ENCODE data around the gene PIR. TPM values are rescaled to one million over a fixed set of nuclear protein-coding genes. Genes with fewer than 3 reads are reported as not detected.

The PIR gene
- polyA plus RNA-seq, 1 donor from 2014 or later, result 0.81 TPM

GRCh38 chrX:15401378-15401777, 91.8 kb downstream of the PIR start:
- Histone ChIP-seq H3K9me2 (ENCODE audit: insufficient read depth, low read length) (no peaks in the 10 kb centered on the region), H2AFZ (ENCODE audit: low read depth, low read length) (no peak overlapping the region), H3K9ac (ENCODE audit: low read length) (no peak overlapping the region), H3K79me2 (replicated peaks; ENCODE audit: insufficient read depth, low read length) (no peaks in the 10 kb centered on the region), H4K20me1 (ENCODE audit: insufficient read depth) (no peaks in the 10 kb centered on the region), H3K9me3 (ENCODE audit: low read length) (no peaks in the 10 kb centered on the region), H3K4me3 (ENCODE audit: low read length) (no peak overlapping the region), H3K36me3 (ENCODE audit: insufficient read depth, low read length) (no peaks in the 10 kb centered on the region), H3K4me2 (ENCODE audit: low read length) (no peak overlapping the region), H3K27ac (ENCODE audit: low read length) (no peak overlapping the region), H3F3A (ENCODE audit: insufficient read depth, low read length, poor library complexity, severe bottlenecking) (no peaks in the 10 kb centered on the region), H3K27me3 (ENCODE audit: insufficient read depth, low read depth, low read length) (no peaks in the 10 kb centered on the region)
- TF ChIP-seq MXI1 (conservative IDR thresholded peaks at IDR 0.05; ENCODE audit: poor library complexity, severe bottlenecking), result no peak
- TF ChIP-seq REST (IDR thresholded peaks at IDR 0.05; ENCODE audit: borderline replicate concordance), result no peak
- TF ChIP-seq RAD21 (conservative IDR thresholded peaks at IDR 0.05), result no peak
- TF ChIP-seq TAF1 (IDR thresholded peaks at IDR 0.05; ENCODE audit: low read depth), result no peak
- TF ChIP-seq EP300 (conservative IDR thresholded peaks at IDR 0.05; ENCODE audit: poor library complexity, severe bottlenecking), result no peak
- no peak for TF ChIP-seq SMC3 (conservative IDR thresholded peaks at IDR 0.05; ENCODE audit: poor library complexity)
- no peak for TF ChIP-seq CTCF (IDR thresholded peaks at IDR 0.05; ENCODE audit: poor library complexity, severe bottlenecking)
- TF ChIP-seq EZH2 (IDR thresholded peaks at IDR 0.05; ENCODE audit: borderline replicate concordance, insufficient read depth, low read length, poor library complexity, severe bottlenecking), result no peak
- no peak for TF ChIP-seq POLR2AphosphoS5 (IDR thresholded peaks at IDR 0.05)

GRCh38 chrX:15399962-15400391, 93.2 kb downstream of the PIR start:
- TF ChIP-seq EZH2 (IDR thresholded peaks at IDR 0.05; ENCODE audit: borderline replicate concordance, insufficient read depth, low read length, poor library complexity, severe bottlenecking) (no peak), REST (IDR thresholded peaks at IDR 0.05; ENCODE audit: borderline replicate concordance) (no peak), SMC3 (conservative IDR thresholded peaks at IDR 0.05; ENCODE audit: poor library complexity) (no peak), CTCF (IDR thresholded peaks at IDR 0.05; ENCODE audit: poor library complexity, severe bottlenecking) (no peak), TAF1 (IDR thresholded peaks at IDR 0.05; ENCODE audit: low read depth) (no peak), POLR2AphosphoS5 (IDR thresholded peaks at IDR 0.05) (no peak), RAD21 (conservative IDR thresholded peaks at IDR 0.05) (no peak), EP300 (conservative IDR thresholded peaks at IDR 0.05; ENCODE audit: poor library complexity, severe bottlenecking) (no peak), MXI1 (conservative IDR thresholded peaks at IDR 0.05; ENCODE audit: poor library complexity, severe bottlenecking) (no peak)
- Histone ChIP-seq H3K9me2 (ENCODE audit: insufficient read depth, low read length) (no peaks in the 10 kb centered on the region), H3K27ac (ENCODE audit: low read length) (no peak overlapping the region), H3K36me3 (ENCODE audit: insufficient read depth, low read length) (no peaks in the 10 kb centered on the region), H3K9me3 (ENCODE audit: low read length) (no peaks in the 10 kb centered on the region), H3K79me2 (replicated peaks; ENCODE audit: insufficient read depth, low read length) (no peaks in the 10 kb centered on the region), H2AFZ (ENCODE audit: low read depth, low read length) (no peak overlapping the region), H3K27me3 (ENCODE audit: insufficient read depth, low read depth, low read length) (no peaks in the 10 kb centered on the region), H3K9ac (ENCODE audit: low read length) (no peak overlapping the region), H3K4me2 (ENCODE audit: low read length) (no peak overlapping the region), H4K20me1 (ENCODE audit: insufficient read depth) (no peaks in the 10 kb centered on the region), H3K4me3 (ENCODE audit: low read length) (no peak overlapping the region), H3F3A (ENCODE audit: insufficient read depth, low read length, poor library complexity, severe bottlenecking) (no peaks in the 10 kb centered on the region)

Data from neural cell (in vitro differentiated cells).